DMS114 treated with DMSO at 0.1 percent for 48 hours (cell line): ENCODE results near the gene MEX3D.
A peak's percentile ranks its signal among the peaks of the same experiment; 100 is the strongest.

Experiments
- DNase-seq: peaks from one replicate; lab custom pipeline; 2025; ENCODE audit not compliant: unreplicated experiment; lab: John Stamatoyannopoulos, UW

Gene MEX3D

GRCh38 chr19:1574354-1575136 lies 6.4 kb upstream of the MEX3D start:
- DNase-seq: no peak

GRCh38 chr19:1572795-1573194 lies 4.7 kb upstream of the MEX3D start:
- no peak for DNase-seq

GRCh38 chr19:1571358-1571757 lies 3.2 kb upstream of the MEX3D start:
- no peak for DNase-seq

GRCh38 chr19:1570836-1571235 lies 2.7 kb upstream of the MEX3D start:
- DNase-seq: no peak

- no peak for DNase-seq
These were observed 1.9 kb upstream of the MEX3D start for GRCh38 chr19:1569997-1570396.

- no peak for DNase-seq
These were observed 287 bp downstream of the MEX3D start for GRCh38 chr19:1567848-1568227.

GRCh38 chr19:1567116-1567847 lies 843 bp downstream of the MEX3D start:
- DNase-seq: no peak

- DNase-seq: peak; percentile 38
These were observed 1.6 kb downstream of the MEX3D start for GRCh38 chr19:1566392-1567115.

- DNase-seq: no peak
These were observed 4.9 kb downstream of the MEX3D start for GRCh38 chr19:1563251-1563650.

- no peak for DNase-seq
These were observed 6.8 kb downstream of the MEX3D start for GRCh38 chr19:1561236-1561842.

- DNase-seq: no peak
These were observed 7.7 kb downstream of the MEX3D start for GRCh38 chr19:1560286-1560882.

GRCh38 chr19:1558552-1558951 lies 9.6 kb downstream of the MEX3D start:
- DNase-seq: no peak

GRCh38 chr19:1556390-1557070 lies 11.6 kb downstream of the MEX3D start:
- DNase-seq: no peak

GRCh38 chr19:1555487-1556389 lies 12.4 kb downstream of the MEX3D start:
- no peak for DNase-seq

- DNase-seq: no peak
These were observed 13.2 kb downstream of the MEX3D start for GRCh38 chr19:1554968-1555367.

- DNase-seq: no peak
These were observed 14.7 kb downstream of the MEX3D start for GRCh38 chr19:1553415-1553814.

GRCh38 chr19:1551068-1552040 lies 16.8 kb downstream of the MEX3D start:
- DNase-seq: no peak

- no peak for DNase-seq
These were observed 18.7 kb downstream of the MEX3D start for GRCh38 chr19:1549332-1549945.
